ENCODE results near the gene PTGFRN. TPM values are rescaled to one million over a fixed set of nuclear protein-coding genes. Genes with fewer than 3 reads are reported as not detected.

Gene PTGFRN
- total and polyA plus RNA-seq, 9 donors = 22.9 to 106 (median 65.8) TPM

GRCh38 chr1:116949213-116949985 is 39.7 kb downstream of the PTGFRN start:
- Histone ChIP-seq H3K4me1 (ENCODE audit: insufficient read depth) (no peaks in the 10 kb centered on the region), H3K27me3 (no peaks in the 10 kb centered on the region), H3K27ac (no peak overlapping the region), H3K4me3 (no peak overlapping the region), H3K36me3 (no peaks in the 10 kb centered on the region), H3K9me3 (no peaks in the 10 kb centered on the region)
- intact Hi-C loops (cut with DNase I) = no loop called here
- DNase-seq = no peak
- 94 to 95% (median 94%) methylated on average over 21 of the region's 21 CpGs for WGBS, 3 donors
- TF ChIP-seq POLR2A (IDR thresholded peaks at IDR 0.05) (no peak), EP300 (IDR thresholded peaks at IDR 0.05) (no peak), CTCF (IDR thresholded peaks at IDR 0.05) (no peak)

- Histone ChIP-seq H3K27ac (no peak overlapping the region), H3K36me3 (no peaks in the 10 kb centered on the region), H3K4me1 (ENCODE audit: insufficient read depth) (no peaks in the 10 kb centered on the region), H3K9me3 (no peaks in the 10 kb centered on the region), H3K4me3 (peak overlapping the region; percentile 5), H3K27me3 (no peaks in the 10 kb centered on the region)
- no peak for DNase-seq
- no peak for TF ChIP-seq POLR2A (IDR thresholded peaks at IDR 0.05)
- no peak for TF ChIP-seq CTCF (IDR thresholded peaks at IDR 0.05)
- no peak for TF ChIP-seq EP300 (IDR thresholded peaks at IDR 0.05)
- 73 to 79% (median 74%) methylated on average over 13 of the region's 13 CpGs for WGBS, 3 donors
- intact Hi-C loops (cut with DNase I) = no loop called here
Observed at GRCh38 chr1:116950517-116951199, 40.9 kb downstream of the PTGFRN start.

DNA sequence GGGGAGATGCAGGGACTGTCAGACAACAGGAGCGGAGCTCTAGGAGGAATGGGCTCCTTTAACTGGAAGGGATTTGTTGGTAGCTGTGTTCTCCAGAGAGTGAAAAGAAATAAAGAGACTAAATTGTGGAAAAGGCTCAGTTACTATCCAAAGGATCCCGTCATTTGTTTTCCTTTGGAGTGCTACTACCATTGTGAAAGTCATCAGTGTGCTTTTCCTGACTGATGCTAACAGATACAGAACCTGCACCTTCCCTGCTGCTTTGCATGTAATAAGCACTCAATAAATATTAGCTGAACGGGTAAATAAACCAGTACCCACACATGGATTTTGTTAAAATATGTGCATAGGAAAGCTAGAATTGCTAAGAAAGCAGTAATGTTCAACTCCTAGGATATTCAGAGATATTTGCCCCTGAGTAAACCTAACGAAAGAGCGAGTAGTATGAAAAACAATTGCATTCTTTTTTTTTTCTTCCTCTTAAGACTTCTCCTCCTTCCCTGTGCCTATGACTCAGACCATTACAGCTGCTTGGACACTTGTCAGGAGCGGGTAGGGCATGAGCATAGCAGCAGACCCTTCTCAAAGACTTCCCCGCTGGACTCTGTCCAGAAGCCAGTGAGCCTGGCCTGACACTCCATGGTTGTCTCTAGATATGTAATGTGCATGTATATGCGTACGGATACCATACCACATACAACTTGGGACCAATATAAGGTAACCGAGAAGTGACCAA is 41.7 kb downstream of the PTGFRN start:
- intact Hi-C loops (cut with DNase I) = no loop called here
- Histone ChIP-seq H3K27me3 (no peaks in the 10 kb centered on the region), H3K4me3 (peak overlapping the region; percentile 5), H3K27ac (no peak overlapping the region), H3K4me1 (ENCODE audit: insufficient read depth) (no peaks in the 10 kb centered on the region), H3K9me3 (no peaks in the 10 kb centered on the region), H3K36me3 (no peaks in the 10 kb centered on the region)
- TF ChIP-seq EP300 (IDR thresholded peaks at IDR 0.05) (no peak), POLR2A (IDR thresholded peaks at IDR 0.05) (no peak), CTCF (IDR thresholded peaks at IDR 0.05) (no peak)
- 77 to 85% (median 77%) methylated on average over 10 of the region's 10 CpGs for WGBS, 3 donors
- DNase-seq = peak in 1 of 5 donors; percentile 27

GRCh38 chr1:116952738-116953275 is 43.1 kb downstream of the PTGFRN start:
- intact Hi-C loops (cut with DNase I) = no loop called here
- no peak for DNase-seq
- Histone ChIP-seq H3K36me3 (no peaks in the 10 kb centered on the region), H3K9me3 (no peaks in the 10 kb centered on the region), H3K27ac (no peak overlapping the region), H3K27me3 (no peaks in the 10 kb centered on the region), H3K4me3 (no peak overlapping the region), H3K4me1 (ENCODE audit: insufficient read depth) (no peaks in the 10 kb centered on the region)
- TF ChIP-seq POLR2A (IDR thresholded peaks at IDR 0.05) (no peak), CTCF (IDR thresholded peaks at IDR 0.05) (no peak), EP300 (IDR thresholded peaks at IDR 0.05) (no peak)
- WGBS, 3 donors = 90 to 93% (median 91%) methylated on average over 2 of the region's 2 CpGs
